ENCODE results near the gene CCDC157.
A peak's percentile ranks its signal among the peaks of the same experiment; 100 is the strongest.

The CCDC157 gene

GRCh38 chr22:30416837-30417236 lies 60.0 kb downstream of the CCDC157 start:
- no peak for DNase-seq

- DNase-seq, result no peak
Measured at GRCh38 chr22:30420347-30421125, 63.7 kb downstream of the CCDC157 start.

DNA sequence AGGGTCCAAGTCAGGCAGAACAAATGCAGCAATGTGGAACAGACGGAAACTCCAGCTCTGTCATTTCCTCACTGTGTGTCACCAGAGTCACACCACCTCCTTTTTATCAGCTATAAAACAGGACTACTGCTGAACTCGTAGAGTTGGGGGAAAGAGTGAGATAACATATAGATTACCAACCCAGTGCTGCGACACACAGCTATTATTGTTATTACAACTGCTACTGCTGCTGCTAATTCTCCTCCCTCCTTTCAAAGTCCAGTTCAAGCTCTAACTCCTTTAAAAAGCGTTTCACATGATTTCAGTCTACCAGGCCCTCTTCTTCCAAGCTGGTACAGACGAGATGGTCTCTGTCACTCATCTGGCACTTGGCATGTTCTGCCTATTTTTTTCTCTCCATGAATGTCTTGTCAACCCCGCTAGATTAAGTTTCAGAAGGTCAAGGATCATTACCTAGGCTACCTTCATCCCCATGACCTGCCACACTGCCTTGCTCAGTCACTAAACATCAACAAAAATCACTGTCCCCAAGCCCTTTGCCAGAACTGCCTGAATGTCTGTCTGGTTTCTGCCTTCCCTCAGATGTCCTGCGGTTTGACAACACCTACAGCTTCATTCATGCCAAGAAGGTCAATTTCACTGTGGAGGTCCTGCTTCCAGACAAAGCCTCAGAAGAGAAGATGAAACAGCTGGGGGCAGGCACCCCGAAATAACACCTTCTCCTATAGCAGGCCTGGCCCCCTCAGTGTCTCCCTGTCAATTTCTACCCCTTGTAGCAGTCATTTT lies 65.1 kb downstream of the CCDC157 start:
- DNase-seq, result no peak

GRCh38 chr22:30422481-30423300 lies 65.9 kb downstream of the CCDC157 start:
- DNase-seq, result peak; percentile 23

- DNase-seq, result peak; percentile 48
Measured at GRCh38 chr22:30423301-30423958, 66.6 kb downstream of the CCDC157 start.

GRCh38 chr22:30423959-30424533 lies 67.2 kb downstream of the CCDC157 start:
- DNase-seq, result peak; percentile 99

- DNase-seq, result peak; percentile 6
Measured at GRCh38 chr22:30424534-30425326, 67.9 kb downstream of the CCDC157 start.

GRCh38 chr22:30425327-30425615 lies 68.5 kb downstream of the CCDC157 start:
- no peak for DNase-seq

DNA sequence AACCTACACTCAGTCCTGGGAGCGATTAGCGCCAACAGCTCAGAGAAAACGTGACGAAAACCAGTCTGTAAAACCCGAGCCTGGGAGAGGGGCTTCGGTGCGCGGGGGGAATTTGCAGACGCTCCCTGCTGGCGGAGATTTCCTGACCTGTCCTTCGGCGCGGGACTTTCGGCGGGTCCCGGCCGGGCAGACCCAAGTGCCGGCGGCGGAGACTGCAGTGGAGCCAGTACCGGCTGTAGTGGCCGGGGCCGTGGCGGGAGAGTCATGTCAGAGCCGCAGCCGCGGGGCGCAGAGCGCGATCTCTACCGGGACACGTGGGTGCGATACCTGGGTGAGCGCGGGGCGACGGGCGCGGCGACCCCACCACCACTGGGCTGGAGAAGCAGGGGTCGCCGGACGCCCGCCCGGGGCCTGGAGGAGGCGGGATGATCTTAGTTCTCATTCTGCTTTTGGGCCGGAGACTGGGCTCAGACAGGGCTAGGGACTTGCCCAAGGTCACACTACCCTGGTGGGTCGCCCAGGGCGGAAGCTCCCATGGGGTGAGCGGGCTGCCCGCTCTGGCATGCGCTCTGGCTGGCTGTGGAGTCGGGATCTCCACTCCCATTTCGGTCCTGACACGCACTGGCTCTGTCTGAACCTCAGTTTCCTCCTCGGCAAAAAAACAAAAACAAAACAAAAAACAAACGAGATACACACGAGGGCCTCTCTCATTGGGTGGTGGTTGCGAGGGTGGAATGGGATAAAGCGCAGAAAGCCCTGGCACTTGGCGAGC lies 69.0 kb downstream of the CCDC157 start, which contains the start of gene MTFP1:
TSS of gene MTFP1 (plus strand) at position 153 of the 772 bp plus-strand sequence. CDS start at position 265, 112 bp downstream.
- peak; percentile 62 for DNase-seq

Data from CD4-positive, alpha-beta T cell treated with Interleukin-6 for 4 hours (primary cell).